ENCODE measurements around the gene ARHGAP12.

ARHGAP12 gene

GRCh38 chr10:31959461-31960173, 31.0 kb upstream of the ARHGAP12 start:
- H4K20me1 ChIP-seq (ENCODE audit: insufficient read depth, low read length, poor library complexity, severe bottlenecking): no peaks in the 10 kb centered on the region
- peaks cover 8% of the 10 kb centered on the region; the same call in 1 of the 2 replicates for H3K9me3 ChIP-seq (ENCODE audit: insufficient read depth, low read depth, low read length)
- no peaks in the 10 kb centered on the region for H3K79me2 ChIP-seq (ENCODE audit: insufficient read depth, low read length)
- H3K9me2 ChIP-seq (replicated peaks; ENCODE audit: low read depth, low read length): no peaks in the 10 kb centered on the region
- no peak overlapping the region for H2AFZ ChIP-seq (ENCODE audit: low read length)
- no peak overlapping the region for H3K4me2 ChIP-seq (ENCODE audit: low read depth, low read length, poor library complexity, severe bottlenecking)
- H3K27me3 ChIP-seq (ENCODE audit: insufficient read depth, low read length, poor library complexity, severe bottlenecking): no peaks in the 10 kb centered on the region
- H3K9ac ChIP-seq (ENCODE audit: low read depth, low read length, poor library complexity, severe bottlenecking): no peak overlapping the region
- no peaks in the 10 kb centered on the region for H3K36me3 ChIP-seq (ENCODE audit: insufficient read depth, low read length)
- peaks cover 21% of the 10 kb centered on the region for H3K4me1 ChIP-seq (ENCODE audit: insufficient read depth, low read length, poor library complexity, severe bottlenecking)
- H3F3A ChIP-seq (ENCODE audit: low read depth): no peaks in the 10 kb centered on the region
- TF ChIP-seq CTCF (conservative IDR thresholded peaks at IDR 0.05; ENCODE audit: low read length) (no peak), EZH2phosphoT487 (IDR thresholded peaks at IDR 0.05; ENCODE audit: borderline replicate concordance) (no peak)
- H3K4me3 ChIP-seq (ENCODE audit: low read length, poor library complexity, severe bottlenecking): no peak overlapping the region

- Histone ChIP-seq H3K4me1 (ENCODE audit: insufficient read depth, low read length, poor library complexity, severe bottlenecking) (peaks cover 21% of the 10 kb centered on the region), H3K9me2 (replicated peaks; ENCODE audit: low read depth, low read length) (no peaks in the 10 kb centered on the region), H3K27me3 (ENCODE audit: insufficient read depth, low read length, poor library complexity, severe bottlenecking) (no peaks in the 10 kb centered on the region), H3K4me2 (ENCODE audit: low read depth, low read length, poor library complexity, severe bottlenecking) (no peak overlapping the region), H3K9ac (ENCODE audit: low read depth, low read length, poor library complexity, severe bottlenecking) (no peak overlapping the region), H3K9me3 (ENCODE audit: insufficient read depth, low read depth, low read length) (peaks cover 15% of the 10 kb centered on the region; the same call in 1 of the 2 replicates), H4K20me1 (ENCODE audit: insufficient read depth, low read length, poor library complexity, severe bottlenecking) (no peaks in the 10 kb centered on the region), H3F3A (ENCODE audit: low read depth) (no peaks in the 10 kb centered on the region), H3K36me3 (ENCODE audit: insufficient read depth, low read length) (no peaks in the 10 kb centered on the region), H2AFZ (ENCODE audit: low read length) (no peak overlapping the region), H3K4me3 (ENCODE audit: low read length, poor library complexity, severe bottlenecking) (no peak overlapping the region), H3K79me2 (ENCODE audit: insufficient read depth, low read length) (no peaks in the 10 kb centered on the region)
- TF ChIP-seq EZH2phosphoT487 (IDR thresholded peaks at IDR 0.05; ENCODE audit: borderline replicate concordance): no peak
- no peak for TF ChIP-seq CTCF (conservative IDR thresholded peaks at IDR 0.05; ENCODE audit: low read length)
These were observed 30.2 kb upstream of the ARHGAP12 start for GRCh38 chr10:31958856-31959255.

- Histone ChIP-seq H3F3A (ENCODE audit: low read depth) (no peaks in the 10 kb centered on the region), H3K9me2 (replicated peaks; ENCODE audit: low read depth, low read length) (no peaks in the 10 kb centered on the region), H3K9me3 (ENCODE audit: insufficient read depth, low read depth, low read length) (peaks cover 19% of the 10 kb centered on the region; the same call in 1 of the 2 replicates), H3K36me3 (ENCODE audit: insufficient read depth, low read length) (no peaks in the 10 kb centered on the region), H4K20me1 (ENCODE audit: insufficient read depth, low read length, poor library complexity, severe bottlenecking) (no peaks in the 10 kb centered on the region), H2AFZ (ENCODE audit: low read length) (no peak overlapping the region), H3K4me2 (ENCODE audit: low read depth, low read length, poor library complexity, severe bottlenecking) (no peak overlapping the region), H3K4me1 (ENCODE audit: insufficient read depth, low read length, poor library complexity, severe bottlenecking) (peaks cover 10% of the 10 kb centered on the region), H3K4me3 (ENCODE audit: low read length, poor library complexity, severe bottlenecking) (no peak overlapping the region), H3K79me2 (ENCODE audit: insufficient read depth, low read length) (no peaks in the 10 kb centered on the region), H3K27me3 (ENCODE audit: insufficient read depth, low read length, poor library complexity, severe bottlenecking) (no peaks in the 10 kb centered on the region), H3K9ac (ENCODE audit: low read depth, low read length, poor library complexity, severe bottlenecking) (no peak overlapping the region)
- TF ChIP-seq CTCF (conservative IDR thresholded peaks at IDR 0.05; ENCODE audit: low read length): no peak
- no peak for TF ChIP-seq EZH2phosphoT487 (IDR thresholded peaks at IDR 0.05; ENCODE audit: borderline replicate concordance)
These were observed 27.7 kb upstream of the ARHGAP12 start for GRCh38 chr10:31956200-31956946.

Measured in Loucy (cell line).